ENCODE results near the gene LRRC75B.
A peak's percentile ranks its signal among the peaks of the same experiment; 100 is the strongest.
"Not testable (repeated sequence)": the region's sequence is repeated elsewhere in the genome, so short reads cannot be mapped to it uniquely, and the experiment has no call there.

Gene LRRC75B

DNA sequence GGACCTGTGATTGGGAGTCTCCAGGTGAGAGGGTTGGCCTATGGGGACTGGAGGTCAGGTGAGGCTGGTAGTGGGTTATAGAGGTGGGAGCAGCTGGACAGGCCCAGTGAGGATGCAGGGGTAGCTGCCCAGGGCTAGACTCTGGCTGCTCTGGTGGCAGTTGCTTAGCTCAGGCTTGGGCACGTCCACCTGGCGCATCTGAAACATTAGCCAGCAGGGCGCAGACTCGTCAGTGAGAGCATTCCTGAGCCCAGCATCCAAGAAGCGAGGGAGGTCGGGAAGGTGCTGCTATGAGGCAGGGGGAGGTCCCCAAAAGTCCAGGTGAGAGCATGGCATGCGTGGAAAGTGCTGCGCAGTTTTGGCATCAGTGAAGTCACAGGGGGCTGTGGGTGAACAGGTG, 6.6 kb upstream of the LRRC75B start:
- Histone ChIP-seq H3K4me1 (ENCODE audit: control insufficient read depth, insufficient read depth, low read length) (peaks cover 20% of the 10 kb centered on the region), H3K27me3 (ENCODE audit: control insufficient read depth, insufficient read depth, low read length) (no peaks in the 10 kb centered on the region), H3K9me3 (ENCODE audit: control insufficient read depth, low read length) (no peaks in the 10 kb centered on the region), H3K9ac (ENCODE audit: low read length) (no peak overlapping the region), H3K36me3 (ENCODE audit: control insufficient read depth, insufficient read depth, low read length) (no peaks in the 10 kb centered on the region), H3K4me3 (ENCODE audit: low read length) (no peak overlapping the region)

DNA sequence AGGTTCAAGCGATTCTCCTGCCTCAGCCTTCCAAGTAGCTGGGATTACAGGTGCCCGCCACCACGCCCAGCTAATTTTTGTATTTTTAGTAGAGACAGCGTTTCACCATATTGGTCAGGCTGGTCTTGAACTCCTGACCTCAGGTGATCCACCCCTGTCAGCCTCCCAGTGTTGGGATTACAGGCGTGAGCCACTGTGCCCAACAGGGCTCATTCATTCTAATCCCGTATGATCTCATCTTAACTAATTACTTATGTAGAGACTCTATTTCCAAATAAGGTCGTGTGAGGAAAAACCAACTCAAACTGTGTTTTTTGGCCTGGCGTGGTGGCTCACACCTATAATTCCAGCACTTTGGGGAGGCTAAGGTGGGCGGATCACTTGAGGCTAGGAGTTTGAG, 4.2 kb upstream of the LRRC75B start:
- peaks cover 36% of the 10 kb centered on the region for H3K4me1 ChIP-seq (ENCODE audit: control insufficient read depth, insufficient read depth, low read length)
- H3K27me3 ChIP-seq (ENCODE audit: control insufficient read depth, insufficient read depth, low read length), result not testable (repeated sequence)

DNA sequence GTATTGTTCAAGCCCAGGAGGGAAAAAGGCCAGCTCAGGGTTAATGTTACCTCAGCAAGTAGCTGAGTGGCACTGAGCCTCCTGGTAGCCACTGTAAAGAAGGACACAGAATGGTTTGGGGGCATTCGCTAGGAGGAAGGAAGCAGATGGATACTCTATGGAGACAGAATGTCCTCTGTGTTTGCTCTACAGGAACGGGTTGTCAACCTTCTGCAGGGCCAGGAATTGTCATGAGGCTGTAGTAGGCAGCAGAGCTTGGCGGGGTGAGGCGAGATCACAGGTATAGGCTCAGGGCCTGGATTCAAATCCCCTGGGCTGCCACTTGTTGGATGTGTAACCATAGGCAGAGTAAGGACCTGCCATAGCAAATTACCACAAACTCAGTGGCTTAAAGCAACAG, 3.0 kb upstream of the LRRC75B start:
- Histone ChIP-seq H3K36me3 (ENCODE audit: control insufficient read depth, insufficient read depth, low read length) (no peaks in the 10 kb centered on the region), H3K4me3 (ENCODE audit: low read length) (no peak overlapping the region), H3K9ac (ENCODE audit: low read length) (no peak overlapping the region), H3K27me3 (ENCODE audit: control insufficient read depth, insufficient read depth, low read length) (no peaks in the 10 kb centered on the region), H3K4me1 (ENCODE audit: control insufficient read depth, insufficient read depth, low read length) (peaks cover 29% of the 10 kb centered on the region), H3K9me3 (ENCODE audit: control insufficient read depth, low read length) (no peaks in the 10 kb centered on the region)

More for the DNA sequence above, 4.2 kb upstream of the LRRC75B start:
- H3K4me3 ChIP-seq (ENCODE audit: low read length); H3K9me3 ChIP-seq (ENCODE audit: control insufficient read depth, low read length); H3K9ac ChIP-seq (ENCODE audit: low read length); H3K36me3 ChIP-seq (ENCODE audit: control insufficient read depth, insufficient read depth, low read length): not testable (repeated sequence)

- Histone ChIP-seq H3K9me3 (ENCODE audit: control insufficient read depth, low read length) (no peaks in the 10 kb centered on the region), H3K27me3 (ENCODE audit: control insufficient read depth, insufficient read depth, low read length) (no peaks in the 10 kb centered on the region), H3K36me3 (ENCODE audit: control insufficient read depth, insufficient read depth, low read length) (no peaks in the 10 kb centered on the region), H3K4me1 (ENCODE audit: control insufficient read depth, insufficient read depth, low read length) (peaks cover 29% of the 10 kb centered on the region), H3K9ac (ENCODE audit: low read length) (no peak overlapping the region), H3K4me3 (ENCODE audit: low read length) (no peak overlapping the region)
These were observed 2.4 kb upstream of the LRRC75B start for GRCh38 chr22:24595228-24595627.

GRCh38 chr22:24594569-24595120, 1.8 kb upstream of the LRRC75B start:
- H3K4me3 ChIP-seq (ENCODE audit: low read length), result no peak overlapping the region
- H3K36me3 ChIP-seq (ENCODE audit: control insufficient read depth, insufficient read depth, low read length), result no peaks in the 10 kb centered on the region
- no peak overlapping the region for H3K9ac ChIP-seq (ENCODE audit: low read length)
- peaks cover 29% of the 10 kb centered on the region for H3K4me1 ChIP-seq (ENCODE audit: control insufficient read depth, insufficient read depth, low read length)
- no peaks in the 10 kb centered on the region for H3K27me3 ChIP-seq (ENCODE audit: control insufficient read depth, insufficient read depth, low read length)
- H3K9me3 ChIP-seq (ENCODE audit: control insufficient read depth, low read length), result no peaks in the 10 kb centered on the region

GRCh38 chr22:24593836-24594568, 1.1 kb upstream of the LRRC75B start:
- Histone ChIP-seq H3K4me3 (ENCODE audit: low read length) (no peak overlapping the region), H3K36me3 (ENCODE audit: control insufficient read depth, insufficient read depth, low read length) (no peaks in the 10 kb centered on the region), H3K9me3 (ENCODE audit: control insufficient read depth, low read length) (no peaks in the 10 kb centered on the region), H3K9ac (ENCODE audit: low read length) (no peak overlapping the region), H3K27me3 (ENCODE audit: control insufficient read depth, insufficient read depth, low read length) (no peaks in the 10 kb centered on the region), H3K4me1 (ENCODE audit: control insufficient read depth, insufficient read depth, low read length) (peaks cover 36% of the 10 kb centered on the region)

- H3K27me3 ChIP-seq (ENCODE audit: control insufficient read depth, insufficient read depth, low read length); H3K36me3 ChIP-seq (ENCODE audit: control insufficient read depth, insufficient read depth, low read length); H3K9me3 ChIP-seq (ENCODE audit: control insufficient read depth, low read length): not testable (repeated sequence)
- Histone ChIP-seq H3K4me3 (ENCODE audit: low read length) (peak overlapping the region; percentile 4), H3K9ac (ENCODE audit: low read length) (peak overlapping the region; percentile 54), H3K4me1 (ENCODE audit: control insufficient read depth, insufficient read depth, low read length) (peaks cover 41% of the 10 kb centered on the region)
These were observed 624 bp upstream of the LRRC75B start for GRCh38 chr22:24593559-24593835.

- Histone ChIP-seq H3K27me3 (ENCODE audit: control insufficient read depth, insufficient read depth, low read length) (no peaks in the 10 kb centered on the region), H3K9ac (ENCODE audit: low read length) (peak overlapping the region; percentile 77), H3K4me3 (ENCODE audit: low read length) (peak overlapping the region; percentile 56), H3K9me3 (ENCODE audit: control insufficient read depth, low read length) (no peaks in the 10 kb centered on the region), H3K4me1 (ENCODE audit: control insufficient read depth, insufficient read depth, low read length) (peaks cover 46% of the 10 kb centered on the region), H3K36me3 (ENCODE audit: control insufficient read depth, insufficient read depth, low read length) (no peaks in the 10 kb centered on the region)
These were observed 619 bp downstream of the LRRC75B start for GRCh38 chr22:24592058-24592850.

- no peaks in the 10 kb centered on the region for H3K9me3 ChIP-seq (ENCODE audit: control insufficient read depth, low read length)
- H3K27me3 ChIP-seq (ENCODE audit: control insufficient read depth, insufficient read depth, low read length), result no peaks in the 10 kb centered on the region
- peaks cover 46% of the 10 kb centered on the region for H3K4me1 ChIP-seq (ENCODE audit: control insufficient read depth, insufficient read depth, low read length)
- H3K36me3 ChIP-seq (ENCODE audit: control insufficient read depth, insufficient read depth, low read length), result no peaks in the 10 kb centered on the region
- H3K9ac ChIP-seq (ENCODE audit: low read length), result no peak overlapping the region
- no peak overlapping the region for H3K4me3 ChIP-seq (ENCODE audit: low read length)
These were observed 1.5 kb downstream of the LRRC75B start for GRCh38 chr22:24591286-24591830.

DNA sequence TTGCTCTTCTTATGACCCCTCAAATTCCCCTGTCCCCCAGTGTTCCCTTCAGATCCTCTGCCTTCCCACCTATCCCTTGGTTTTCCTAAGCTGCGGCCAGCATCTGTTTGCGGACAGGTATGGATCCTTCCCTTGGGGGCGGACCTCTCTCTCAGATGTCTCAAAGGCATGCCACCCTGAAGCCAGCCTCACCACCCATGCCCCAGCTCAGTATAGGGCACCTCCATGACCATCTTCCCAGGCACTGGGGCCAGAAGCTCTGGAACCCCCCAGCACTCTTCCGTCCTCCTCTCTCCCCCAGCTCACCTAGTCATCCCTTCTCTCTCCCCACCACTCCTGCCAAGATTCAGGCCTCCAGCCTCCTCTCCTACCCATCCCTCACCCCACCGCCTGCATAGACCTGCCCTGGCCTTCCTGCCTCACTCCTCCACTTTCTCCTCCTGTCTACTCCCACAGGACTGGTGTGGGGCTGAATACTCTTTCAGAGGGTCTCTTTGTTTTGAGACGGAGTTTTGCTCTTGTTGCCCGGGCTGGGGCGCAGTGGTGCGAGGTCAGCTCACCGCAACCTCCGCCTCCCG, 2.2 kb downstream of the LRRC75B start:
- no peaks in the 10 kb centered on the region for H3K36me3 ChIP-seq (ENCODE audit: control insufficient read depth, insufficient read depth, low read length)
- peaks cover 46% of the 10 kb centered on the region for H3K4me1 ChIP-seq (ENCODE audit: control insufficient read depth, insufficient read depth, low read length)
- no peaks in the 10 kb centered on the region for H3K27me3 ChIP-seq (ENCODE audit: control insufficient read depth, insufficient read depth, low read length)
- no peak overlapping the region for H3K9ac ChIP-seq (ENCODE audit: low read length)
- H3K4me3 ChIP-seq (ENCODE audit: low read length), result no peak overlapping the region
- H3K9me3 ChIP-seq (ENCODE audit: control insufficient read depth, low read length), result no peaks in the 10 kb centered on the region

DNA sequence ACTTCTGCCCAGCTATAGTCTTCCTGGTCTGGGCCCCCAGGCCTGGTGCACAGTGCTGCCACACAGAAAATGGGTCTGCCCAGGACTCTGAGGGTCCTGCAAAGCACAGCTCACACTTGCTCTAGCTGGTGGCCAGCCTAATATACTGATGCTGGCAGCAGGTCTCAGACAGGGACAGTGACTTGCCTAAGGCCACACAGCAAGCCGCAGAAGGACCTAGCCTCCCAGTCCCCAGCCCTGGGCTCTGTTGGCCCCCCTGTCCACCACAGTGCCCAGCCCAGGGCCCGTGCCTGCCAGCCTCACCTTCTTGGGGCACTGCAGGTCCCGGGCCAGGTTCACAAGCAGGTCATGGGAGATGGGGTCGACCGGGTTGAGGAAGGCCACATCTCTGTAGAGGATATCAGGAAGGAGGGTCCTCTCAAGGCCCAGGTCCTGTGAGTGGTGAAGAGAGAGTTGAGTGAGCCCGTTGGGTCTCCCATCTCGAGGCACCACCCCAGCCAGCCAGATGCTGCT, 3.3 kb downstream of the LRRC75B start:
- H3K4me1 ChIP-seq (ENCODE audit: control insufficient read depth, insufficient read depth, low read length), result peaks cover 45% of the 10 kb centered on the region
- H3K4me3 ChIP-seq (ENCODE audit: low read length), result no peak overlapping the region
- no peaks in the 10 kb centered on the region for H3K36me3 ChIP-seq (ENCODE audit: control insufficient read depth, insufficient read depth, low read length)
- no peak overlapping the region for H3K9ac ChIP-seq (ENCODE audit: low read length)
- no peaks in the 10 kb centered on the region for H3K27me3 ChIP-seq (ENCODE audit: control insufficient read depth, insufficient read depth, low read length)
- H3K9me3 ChIP-seq (ENCODE audit: control insufficient read depth, low read length), result no peaks in the 10 kb centered on the region
